Mucosa of descending colon (tissue), 3 donors: ENCODE results near the gene SMIM34. TPM values are rescaled to one million over a fixed set of nuclear protein-coding genes. Genes with fewer than 3 reads are reported as not detected.

Experiments
- total RNA-seq, 3 donors: library from RNA; stranded (reverse); fragmentation: NEBNext Ultra II Directional in 2 of 3; extraction: Animal tissue kit (Norgen Biotek cat#: 25700) in 2 of 3; gene quantifications; one replicate each; pipeline versions ENCODE4 v1.2.1 to v1.2.4, GENCODE V29; 2021 to 2023
- donor health status: DM: no; HTN: no; CAD: no; lungs with moderate emphysema.
- donor health status: DM: no; HTN: no; CAD: no.
- donor health status: DM: no; HTN: yes; CAD: no.

SMIM34 gene
- total RNA-seq, 3 donors from 2014 or later = not detected

Other genes with a start within 250 kb of the SMIM34 start
- 1 to 10 TPM in 1 of 3 donors, under 1 TPM in 2; 0.38 to 1.0 (median 0.84) TPM for gene KCNE2, start 59.9 kb downstream of the SMIM34 start, total RNA-seq
- 10 to 100 TPM in 1 of 3 donors, 1 to 10 TPM in 2; 1.7 to 12.1 (median 3.8) TPM for gene SMIM11, start 48.4 kb downstream of the SMIM34 start, total RNA-seq
- gene KCNE1, start 88.3 kb upstream of the SMIM34 start, total RNA-seq = 1 to 10 TPM in 1 of 3 donors, under 1 TPM in 2; 0.32 to 1.4 (median 0.55) TPM
- 10 to 100 TPM; 44.4 to 55.2 (median 50.7) TPM for gene RCAN1, start 191.2 kb upstream of the SMIM34 start, total RNA-seq
- gene CLIC6, start 245.0 kb upstream of the SMIM34 start, total RNA-seq = 1 to 10 TPM in 2 of 3 donors, under 1 TPM in 1; 0.96 to 4.8 (median 3.0) TPM